ENCODE measurements around the gene EXTL2.
"Not testable (repeated sequence)": the region's sequence is repeated elsewhere in the genome, so short reads cannot be mapped to it uniquely, and the experiment has no call there.

GRCh38 chr1:100889007-100889406 is 5.6 kb downstream of the EXTL2 start:
- not testable (repeated sequence) for TF ChIP-seq POLR2A (IDR thresholded peaks at IDR 0.05; ENCODE audit: low read length); GATA1 (IDR thresholded peaks at IDR 0.05; ENCODE audit: low read depth, low read length)

Data from erythroblast (primary cell).